Hypothalamus (tissue), 51 donors: ENCODE data around the gene ZNF786.
"Not testable (repeated sequence)": the region's sequence is repeated elsewhere in the genome, so short reads cannot be mapped to it uniquely, and the experiment has no call there.

Source experiments
- DNase-seq, 51 donors: peaks; one replicate each; lab custom pipeline; 2025; lab: John Stamatoyannopoulos, UW

Gene ZNF786

DNA sequence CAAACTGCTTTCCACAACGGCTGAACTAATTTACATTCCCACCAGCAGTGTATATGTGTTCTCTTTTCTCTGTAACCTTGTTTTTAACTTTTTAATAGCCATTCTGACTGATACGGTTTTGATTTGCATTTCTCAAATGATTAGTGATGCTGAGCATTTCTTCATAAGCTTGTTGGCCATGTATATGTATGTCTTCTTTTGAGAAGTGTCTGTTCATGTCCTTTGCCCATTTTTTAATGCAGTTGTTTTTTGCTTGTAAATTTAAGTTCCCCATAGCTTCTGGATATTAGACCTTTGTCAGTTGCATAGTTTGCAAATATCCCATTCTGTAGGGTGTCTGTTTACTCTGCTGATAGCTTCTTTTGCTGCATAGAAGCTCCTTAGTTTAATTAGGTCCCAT is 6.1 kb downstream of the ZNF786 start:
- no peak for DNase-seq

DNA sequence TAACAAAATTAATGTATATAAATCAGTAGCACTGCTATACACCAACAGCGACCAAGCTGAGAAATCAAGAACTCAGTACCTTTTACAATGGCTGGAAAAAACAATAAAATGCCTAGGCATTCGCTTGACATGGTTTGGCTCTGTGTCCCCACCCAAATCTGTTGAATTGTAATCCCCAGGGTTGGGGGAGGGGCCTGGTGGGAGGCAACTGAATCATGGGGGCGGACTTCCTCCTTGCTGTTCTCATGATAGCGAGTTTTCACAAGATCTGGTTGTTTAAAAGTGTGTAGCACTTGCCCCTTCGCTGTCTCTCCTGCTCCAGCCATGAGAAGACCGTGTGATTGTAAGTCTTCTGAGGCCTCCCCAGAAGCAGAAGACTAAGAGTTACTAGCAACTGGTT is 8.6 kb downstream of the ZNF786 start:
- no peak for DNase-seq

DNA sequence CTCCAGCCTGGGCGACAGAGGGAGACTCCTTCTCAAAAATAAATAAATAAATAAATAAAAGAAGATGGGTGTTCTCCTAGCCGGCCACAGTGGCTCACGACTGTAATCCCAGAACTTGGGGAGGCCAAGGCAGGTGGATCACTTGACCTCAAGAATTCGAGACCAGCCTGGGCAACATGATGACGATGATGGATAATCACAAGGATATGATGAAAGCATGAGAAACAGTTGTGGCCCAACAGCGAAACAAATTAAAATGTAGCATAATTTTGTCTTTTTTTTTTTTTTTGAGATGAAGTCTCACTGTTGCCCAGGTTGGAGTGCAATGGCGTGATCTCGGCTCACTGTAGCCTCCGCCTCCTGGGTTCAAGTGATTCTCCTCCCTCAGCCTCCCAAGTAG is 12.9 kb downstream of the ZNF786 start:
- DNase-seq: no peak

DNA sequence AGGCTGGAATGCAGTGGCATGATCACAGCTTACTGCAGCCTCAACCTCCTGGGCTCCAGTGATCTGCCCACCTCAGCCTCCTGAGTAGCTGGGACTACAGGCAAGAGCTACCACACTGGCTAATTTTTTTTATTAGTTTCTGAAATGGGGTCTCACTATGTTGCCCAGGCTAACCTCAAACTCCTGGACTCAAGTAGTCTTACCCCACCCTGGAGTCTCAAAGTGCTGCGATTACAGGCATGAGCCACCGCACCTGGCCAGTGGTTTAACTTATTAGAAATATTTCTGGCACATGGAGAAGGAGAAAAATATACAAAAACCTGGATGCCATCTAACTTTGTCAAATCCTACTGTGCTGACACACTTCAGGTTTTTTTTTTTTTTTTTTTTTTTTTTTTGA is 15.2 kb downstream of the ZNF786 start:
- DNase-seq: no peak

DNA sequence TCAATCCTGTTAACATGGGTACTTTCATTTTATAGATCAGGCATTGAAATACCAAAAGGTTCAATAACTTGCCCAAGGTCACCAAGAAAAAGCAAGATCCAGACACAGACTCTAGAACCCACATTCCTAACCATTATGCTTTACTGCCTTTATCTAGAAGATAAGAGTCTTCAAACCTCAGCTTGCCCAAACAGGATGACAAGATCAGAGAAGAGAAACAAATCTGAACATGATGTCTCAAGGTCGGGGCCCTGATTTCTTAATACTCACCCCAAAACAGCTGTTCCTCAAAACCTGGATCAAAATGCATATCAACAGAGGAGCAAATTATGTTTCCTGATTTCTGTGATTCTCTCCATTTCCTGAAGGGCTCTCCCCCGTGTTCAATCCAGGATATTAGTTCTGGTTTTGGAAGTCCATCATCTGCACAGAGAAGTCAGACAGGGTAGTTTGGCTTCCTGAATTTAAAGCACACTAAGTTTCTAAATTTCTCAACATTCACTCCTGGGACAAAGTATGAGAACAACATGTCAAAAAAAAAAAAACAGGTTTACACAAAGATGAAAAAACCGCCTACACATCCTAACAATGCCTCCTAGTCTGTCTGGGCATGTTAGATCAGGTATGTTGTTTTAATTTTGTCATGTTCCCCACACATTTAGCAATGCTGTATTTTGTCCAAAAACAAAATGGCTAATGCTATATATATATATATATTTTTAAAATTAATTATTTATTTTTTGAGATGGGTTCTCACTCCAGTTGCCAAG is 16.2 kb downstream of the ZNF786 start:
- no peak for DNase-seq

DNA sequence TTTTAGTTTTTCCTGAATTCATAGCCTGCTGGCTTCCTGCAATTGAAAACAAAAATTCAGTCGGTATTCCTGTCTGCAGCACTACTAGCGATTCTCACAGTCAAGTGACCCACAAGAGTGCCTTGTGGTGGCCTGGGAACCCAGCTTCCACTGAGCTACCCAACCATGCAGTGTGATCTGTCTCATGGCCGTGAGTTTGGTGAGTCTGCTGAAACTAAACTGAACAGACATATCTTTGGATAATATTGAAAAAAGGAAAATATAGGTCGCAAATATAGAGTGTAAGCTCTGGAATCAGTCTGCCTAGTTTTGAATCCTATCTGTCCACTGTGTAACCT is 18.1 kb downstream of the ZNF786 start:
- DNase-seq: no peak

DNA sequence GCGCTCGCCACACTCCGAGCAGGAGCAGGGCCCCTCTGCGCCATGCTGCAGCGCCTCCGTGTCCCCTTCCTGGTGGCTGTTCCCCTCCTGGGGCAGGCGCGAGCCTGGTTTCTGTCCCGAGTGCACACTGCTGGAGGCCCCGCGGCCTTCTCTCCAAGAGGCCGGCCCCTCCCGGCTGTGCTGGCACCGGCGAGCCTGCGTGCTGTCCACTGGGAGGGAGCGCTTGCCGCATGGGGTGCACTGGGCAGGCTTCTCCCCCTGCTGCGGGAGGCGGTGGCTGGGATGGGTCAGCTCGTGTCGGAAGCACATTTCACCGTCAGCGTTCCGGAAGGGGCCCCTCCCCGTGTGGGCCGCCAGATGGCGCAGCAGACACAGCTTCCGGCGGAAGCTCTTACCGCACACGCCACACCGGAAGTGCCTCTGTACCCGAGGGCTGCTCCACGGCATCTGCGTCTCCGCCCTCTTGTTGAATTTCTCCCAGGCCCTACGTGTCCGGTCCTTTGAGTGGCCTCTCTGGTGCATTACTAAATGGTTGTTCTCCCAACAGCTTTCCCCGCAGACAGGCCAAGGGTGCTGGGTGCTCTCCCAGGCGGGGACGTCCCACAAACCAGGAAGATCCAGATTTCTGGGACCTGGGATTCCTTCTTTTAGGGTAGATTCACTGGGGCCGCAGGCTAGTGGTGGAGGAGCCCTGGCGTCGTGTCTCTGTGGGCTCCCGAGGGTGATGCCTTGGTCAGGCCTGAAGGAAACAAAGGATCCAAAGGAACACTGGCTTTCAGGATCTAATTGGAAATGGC is 18.7 kb downstream of the ZNF786 start:
- no peak for DNase-seq

DNA sequence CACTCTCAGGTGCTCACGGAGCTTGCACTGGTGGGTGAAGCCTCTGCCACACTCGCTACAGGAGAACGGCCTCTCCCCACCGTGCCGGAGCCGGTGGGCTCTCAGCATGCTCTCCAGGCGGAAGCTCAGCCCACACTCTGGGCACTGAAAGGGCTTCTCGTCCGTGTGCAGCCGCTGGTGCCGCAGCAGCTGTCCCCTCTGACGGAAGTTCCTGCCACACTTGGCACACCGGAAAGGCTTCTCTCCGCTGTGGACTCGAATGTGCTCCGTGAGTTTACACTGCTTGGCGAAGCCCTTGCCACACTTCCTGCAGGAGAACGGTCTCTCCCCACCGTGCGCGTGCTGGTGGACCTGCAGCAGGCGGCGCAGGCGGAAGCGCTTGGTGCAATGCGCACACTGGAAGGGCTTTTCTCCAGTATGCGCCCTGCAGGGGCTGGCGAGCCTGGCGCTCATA is 19.3 kb downstream of the ZNF786 start:
- no peak for DNase-seq

DNA sequence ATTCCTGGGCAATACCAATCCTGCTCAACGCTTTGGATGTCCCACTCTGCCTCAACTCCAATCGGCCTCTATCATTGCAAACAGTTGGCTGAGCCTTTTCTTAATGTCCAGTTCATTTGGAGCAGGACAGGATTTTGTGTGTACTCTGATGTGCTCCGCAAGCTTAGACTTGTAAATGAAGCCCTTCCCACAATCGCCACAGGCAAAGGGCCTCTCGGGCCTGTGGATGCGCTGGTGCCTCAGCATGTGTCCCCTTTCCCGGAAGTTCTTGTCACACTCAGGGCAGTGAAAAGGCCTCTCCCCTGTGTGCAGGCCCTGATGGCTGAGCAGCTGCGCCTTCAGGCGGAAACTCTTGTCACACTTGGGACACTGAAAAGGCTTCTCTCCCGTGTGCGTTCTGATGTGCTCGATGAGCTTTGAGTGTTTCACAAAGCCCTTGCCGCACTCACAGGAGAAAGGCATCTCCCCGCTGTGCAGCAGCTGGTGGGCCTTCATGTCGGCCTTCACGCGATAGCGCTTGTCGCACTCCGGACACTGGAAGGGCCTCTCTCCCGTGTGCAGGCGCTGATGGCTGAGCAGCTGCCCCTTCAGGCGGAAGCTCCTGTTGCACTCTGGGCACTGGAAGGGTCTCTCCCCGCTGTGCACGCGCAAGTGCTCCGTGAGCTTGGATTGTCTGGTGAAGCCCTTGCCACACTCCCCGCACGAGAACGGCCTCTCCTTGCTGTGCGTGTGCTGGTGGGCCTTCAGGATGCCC is 20.0 kb downstream of the ZNF786 start:
- no peak for DNase-seq

- DNase-seq: no peak
These were observed 22.6 kb downstream of the ZNF786 start for GRCh38 chr7:149067869-149068268.

- no peak for DNase-seq
These were observed 27.0 kb downstream of the ZNF786 start for GRCh38 chr7:149063476-149063875.

DNA sequence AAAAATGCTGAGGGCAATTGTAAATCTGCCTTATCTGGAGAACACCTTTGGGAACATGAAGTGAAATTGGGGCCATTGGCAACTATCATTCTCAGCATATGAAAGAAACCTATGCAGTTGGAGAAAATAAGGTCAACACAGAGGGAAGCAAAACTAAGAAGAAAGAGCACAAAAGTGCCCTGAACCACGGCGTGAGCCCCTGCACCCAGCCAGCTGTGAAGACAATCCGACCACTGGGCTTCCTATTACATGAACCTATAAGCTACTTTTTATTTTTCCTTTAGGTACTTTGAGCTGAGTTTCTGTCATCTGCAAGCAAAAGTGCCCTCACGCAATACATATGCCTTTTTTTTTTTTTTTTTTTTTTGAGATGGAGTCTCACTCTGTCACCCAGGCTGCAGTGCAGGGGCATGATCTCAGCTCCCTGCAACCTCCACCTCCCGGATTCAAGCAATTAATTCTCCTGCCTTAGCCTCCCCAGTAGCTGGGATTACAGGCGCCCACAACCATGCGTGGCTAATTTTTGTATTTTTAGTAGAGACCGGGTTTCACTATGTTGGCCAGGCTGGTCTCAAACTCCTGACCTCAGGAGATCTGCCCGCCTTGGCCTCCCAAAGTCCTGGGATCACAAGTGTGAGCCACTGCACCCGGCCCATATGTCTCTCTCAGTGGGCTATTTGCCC is 28.2 kb downstream of the ZNF786 start:
- not testable (repeated sequence) for DNase-seq

GRCh38 chr7:149060156-149060555 is 30.4 kb downstream of the ZNF786 start:
- no peak for DNase-seq

- DNase-seq: no peak
These were observed 36.6 kb downstream of the ZNF786 start for GRCh38 chr7:149053885-149054284.

- no peak for DNase-seq
These were observed 37.1 kb downstream of the ZNF786 start for GRCh38 chr7:149053384-149053783.

DNA sequence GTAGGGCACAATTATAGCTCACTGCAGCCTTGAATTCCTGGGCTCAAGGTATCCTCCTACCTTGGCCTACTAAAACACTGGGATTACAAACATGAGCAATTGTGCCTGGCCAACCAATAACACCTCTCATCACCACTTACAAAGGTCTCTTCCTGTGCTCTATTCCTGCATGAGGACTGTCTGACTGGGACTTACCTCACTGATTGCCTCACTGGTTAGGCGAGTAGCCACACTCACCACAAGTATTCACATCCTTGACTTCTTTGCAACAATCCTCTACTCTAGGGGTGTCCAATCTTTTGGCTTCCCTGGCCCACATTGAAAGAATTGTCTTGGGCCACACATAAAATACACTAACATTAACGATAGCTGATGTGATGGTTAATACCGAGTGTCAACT is 39.6 kb downstream of the ZNF786 start:
- no peak for DNase-seq

GRCh38 chr7:149048805-149049204 is 41.7 kb downstream of the ZNF786 start:
- no peak for DNase-seq

DNA sequence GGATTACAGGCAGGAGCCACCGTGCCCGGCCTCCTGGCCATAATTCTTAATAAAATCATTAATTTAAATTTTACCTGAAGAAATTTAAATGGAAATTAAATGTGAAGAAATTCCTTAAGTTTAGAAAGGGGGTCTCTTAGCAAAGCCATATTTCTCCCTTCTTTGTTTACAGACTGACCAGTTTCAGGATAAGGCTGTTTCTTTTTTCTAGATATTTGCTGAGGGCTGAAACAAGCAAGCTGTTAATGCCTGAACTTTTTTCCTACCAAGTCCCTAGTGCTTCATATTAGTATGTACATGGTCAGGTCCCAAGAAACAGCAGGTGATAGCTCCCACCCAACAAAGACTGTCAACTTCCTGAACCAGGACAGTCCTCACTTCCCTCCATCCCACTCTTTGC is 44.1 kb downstream of the ZNF786 start:
- no peak for DNase-seq

GRCh38 chr7:149043936-149044335 is 46.6 kb downstream of the ZNF786 start:
- DNase-seq: no peak

DNA sequence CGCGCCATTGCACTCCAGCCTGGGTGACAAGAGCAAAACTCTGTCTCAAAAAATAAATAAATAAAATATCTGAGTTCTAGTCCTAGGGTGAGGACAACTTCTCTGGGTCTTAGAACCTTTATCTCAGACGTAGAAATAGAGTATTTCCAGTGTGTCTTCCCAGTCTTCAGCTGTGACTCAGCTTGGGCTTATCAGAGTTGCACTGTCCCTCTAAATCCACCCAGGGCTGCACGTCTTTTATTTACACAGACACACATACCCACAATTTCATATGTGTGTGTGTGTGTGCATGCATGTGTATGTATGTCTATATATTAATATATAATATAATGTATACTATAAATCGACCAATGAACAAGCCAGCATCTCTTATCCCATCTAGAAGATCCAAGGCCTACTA is 49.2 kb downstream of the ZNF786 start:
- DNase-seq: no peak

DNA sequence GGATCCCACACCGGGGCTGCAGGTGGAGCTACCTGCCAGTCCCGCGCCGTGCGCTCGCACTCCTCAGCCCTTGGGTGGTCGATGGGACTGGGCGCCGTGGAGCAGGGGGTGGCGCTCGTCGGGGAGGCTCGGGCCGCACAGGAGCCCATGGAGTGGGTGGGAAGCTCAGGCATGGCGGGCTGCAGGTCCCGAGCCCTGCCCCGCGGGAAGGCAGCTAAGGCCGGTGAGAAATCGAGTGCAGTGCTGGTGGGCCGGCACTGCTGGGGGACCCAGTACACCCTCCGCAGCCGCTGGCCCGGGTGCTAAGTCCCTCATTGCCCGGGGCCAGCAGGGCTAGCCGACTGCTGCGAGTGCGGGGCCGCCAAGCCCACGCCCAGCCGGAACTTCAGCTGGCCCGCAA is 51.9 kb downstream of the ZNF786 start:
- DNase-seq: not testable (repeated sequence)
